ENCODE measurements around the gene TMIGD3.
A peak's percentile ranks its signal among the peaks of the same experiment; 100 is the strongest.

Gene TMIGD3

GRCh38 chr1:111448918-111449702 lies 54.3 kb downstream of the TMIGD3 start, which contains the start of the genes ATP5PB and WDR77:
ATP5PB (plus strand) TSS chr1:111449464; CDS start chr1:111449542, 78 bp downstream.
WDR77 (minus strand) TSS chr1:111449256; CDS start chr1:111449169, 87 bp downstream.
- Histone ChIP-seq H4K8ac (ENCODE audit: low read depth, low read length) (peak within 1 kb of the TSS; percentile 96), H3K27ac (ENCODE audit: low read depth, low read length) (peak within 1 kb of the TSS; percentile 75), H3K79me2 (ENCODE audit: control insufficient read depth, insufficient read depth, low read length, poor library complexity) (peaks cover 12% of the 10 kb centered on the region), H2BK12ac (ENCODE audit: low read length) (no peak within 1 kb of the TSS), H3K14ac (ENCODE audit: low read length) (peak within 1 kb of the TSS; percentile 90), H2AK5ac (ENCODE audit: low read length) (peak within 1 kb of the TSS; percentile 69), H2BK120ac (ENCODE audit: insufficient read depth, low read length, poor library complexity) (peak within 1 kb of the TSS; percentile 34), H3K4me3 (ENCODE audit: low read depth, low read length) (peak within 1 kb of the TSS; percentile 96), H3K27me3 (ENCODE audit: insufficient read depth, low read length) (no peaks in the 10 kb centered on the region), H3K23ac (ENCODE audit: low read length) (no peak within 1 kb of the TSS), H3K4me1 (ENCODE audit: control insufficient read depth in 1 of 2, insufficient read depth in 2 of 2, low read length in 2 of 2) (peaks cover 2 to 4% of the 10 kb centered on the region in 2 experiments), H4K12ac (ENCODE audit: low read depth, low read length) (peak within 1 kb of the TSS; percentile 94), H3K4me2 (ENCODE audit: low read length) (peak within 1 kb of the TSS; percentile 86), H3K9me3 (ENCODE audit: insufficient read depth, low read depth, low read length) (no peaks in the 10 kb centered on the region), H2BK5ac (ENCODE audit: low read depth, low read length, poor library complexity) (peak within 1 kb of the TSS; percentile 58), H2AFZ (ENCODE audit: insufficient read depth, low read length, poor library complexity) (peak within 1 kb of the TSS; percentile 84), H3K18ac (ENCODE audit: low read length) (peak within 1 kb of the TSS; percentile 62), H3K79me1 (ENCODE audit: low read length) (peaks cover 9% of the 10 kb centered on the region), H4K91ac (ENCODE audit: low read depth, low read length) (peak within 1 kb of the TSS; percentile 88), H3K36me3 (ENCODE audit: control insufficient read depth in 1 of 2, insufficient read depth in 2 of 2, low read length in 2 of 2) (peaks cover 2 to 10% of the 10 kb centered on the region in 2 experiments), H3K4ac (ENCODE audit: low read depth, low read length) (peak within 1 kb of the TSS; percentile 84), H3K9ac (ENCODE audit: low read length) (peak within 1 kb of the TSS; percentile 96)
- WGBS (ENCODE audit: extremely low coverage, insufficient coverage, insufficient read length) = no CpG with 5 or more reads among the region's 54 CpGs
- peak; percentile 98 to 100 for DNase-seq

GRCh38 chr1:111448482-111448917 lies 54.9 kb downstream of the TMIGD3 start:
- H3K23ac ChIP-seq (ENCODE audit: low read length) = no peak overlapping the region
- peak overlapping the region; percentile 86 for H3K4me2 ChIP-seq (ENCODE audit: low read length)
- H4K12ac ChIP-seq (ENCODE audit: low read depth, low read length) = peak overlapping the region; percentile 13
- DNase-seq = peak in 1 of 2 donors; percentile 39
- no peak overlapping the region for H2BK120ac ChIP-seq (ENCODE audit: insufficient read depth, low read length, poor library complexity)
- H4K8ac ChIP-seq (ENCODE audit: low read depth, low read length) = peak overlapping the region; percentile 72
- peak overlapping the region; percentile 38 for H3K14ac ChIP-seq (ENCODE audit: low read length)
- H3K27me3 ChIP-seq (ENCODE audit: insufficient read depth, low read length) = no peaks in the 10 kb centered on the region
- H3K36me3 ChIP-seq (ENCODE audit: control insufficient read depth in 1 of 2, insufficient read depth in 2 of 2, low read length in 2 of 2) = peaks cover 2 to 16% of the 10 kb centered on the region in 2 experiments
- peaks cover 2 to 4% of the 10 kb centered on the region in 2 experiments for H3K4me1 ChIP-seq (ENCODE audit: control insufficient read depth in 1 of 2, insufficient read depth in 2 of 2, low read length in 2 of 2)
- H3K4ac ChIP-seq (ENCODE audit: low read depth, low read length) = peak overlapping the region; percentile 84
- H2BK12ac ChIP-seq (ENCODE audit: low read length) = no peak overlapping the region
- peaks cover 9% of the 10 kb centered on the region for H3K79me1 ChIP-seq (ENCODE audit: low read length)
- peak overlapping the region; percentile 96 for H3K4me3 ChIP-seq (ENCODE audit: low read depth, low read length)
- peak overlapping the region; percentile 53 for H4K91ac ChIP-seq (ENCODE audit: low read depth, low read length)
- H3K9ac ChIP-seq (ENCODE audit: low read length) = peak overlapping the region; percentile 92
- WGBS (ENCODE audit: extremely low coverage, insufficient coverage, insufficient read length) = no CpG with 5 or more reads among the region's 25 CpGs
- no peak overlapping the region for H2AK5ac ChIP-seq (ENCODE audit: low read length)
- no peaks in the 10 kb centered on the region for H3K9me3 ChIP-seq (ENCODE audit: insufficient read depth, low read depth, low read length)
- peak overlapping the region; percentile 62 for H2AFZ ChIP-seq (ENCODE audit: insufficient read depth, low read length, poor library complexity)
- peaks cover 12% of the 10 kb centered on the region for H3K79me2 ChIP-seq (ENCODE audit: control insufficient read depth, insufficient read depth, low read length, poor library complexity)
- peak overlapping the region; percentile 24 for H2BK5ac ChIP-seq (ENCODE audit: low read depth, low read length, poor library complexity)
- peak overlapping the region; percentile 20 for H3K18ac ChIP-seq (ENCODE audit: low read length)
- H3K27ac ChIP-seq (ENCODE audit: low read depth, low read length) = no peak overlapping the region

- H2BK5ac ChIP-seq (ENCODE audit: low read depth, low read length, poor library complexity) = no peak overlapping the region
- no peak overlapping the region for H3K27ac ChIP-seq (ENCODE audit: low read depth, low read length)
- peaks cover 9% of the 10 kb centered on the region for H3K79me1 ChIP-seq (ENCODE audit: low read length)
- no peak overlapping the region for H2AFZ ChIP-seq (ENCODE audit: insufficient read depth, low read length, poor library complexity)
- DNase-seq = no peak
- H3K27me3 ChIP-seq (ENCODE audit: insufficient read depth, low read length) = no peaks in the 10 kb centered on the region
- no peak overlapping the region for H4K8ac ChIP-seq (ENCODE audit: low read depth, low read length)
- peaks cover 12% of the 10 kb centered on the region for H3K79me2 ChIP-seq (ENCODE audit: control insufficient read depth, insufficient read depth, low read length, poor library complexity)
- H3K4me2 ChIP-seq (ENCODE audit: low read length) = no peak overlapping the region
- no peak overlapping the region for H3K14ac ChIP-seq (ENCODE audit: low read length)
- H3K4me3 ChIP-seq (ENCODE audit: low read depth, low read length) = no peak overlapping the region
- H2BK12ac ChIP-seq (ENCODE audit: low read length) = no peak overlapping the region
- no peak overlapping the region for H3K23ac ChIP-seq (ENCODE audit: low read length)
- peak overlapping the region; percentile 89 for H3K4ac ChIP-seq (ENCODE audit: low read depth, low read length)
- WGBS (ENCODE audit: extremely low coverage, insufficient coverage, insufficient read length) = no CpG with 5 or more reads among the region's 4 CpGs
- no peak overlapping the region for H2AK5ac ChIP-seq (ENCODE audit: low read length)
- peaks cover 2 to 4% of the 10 kb centered on the region in 2 experiments for H3K4me1 ChIP-seq (ENCODE audit: control insufficient read depth in 1 of 2, insufficient read depth in 2 of 2, low read length in 2 of 2)
- no peak overlapping the region for H3K18ac ChIP-seq (ENCODE audit: low read length)
- H3K9ac ChIP-seq (ENCODE audit: low read length) = no peak overlapping the region
- no peak overlapping the region for H2BK120ac ChIP-seq (ENCODE audit: insufficient read depth, low read length, poor library complexity)
- H4K12ac ChIP-seq (ENCODE audit: low read depth, low read length) = no peak overlapping the region
- H3K9me3 ChIP-seq (ENCODE audit: insufficient read depth, low read depth, low read length) = no peaks in the 10 kb centered on the region
- H4K91ac ChIP-seq (ENCODE audit: low read depth, low read length) = no peak overlapping the region
- H3K36me3 ChIP-seq (ENCODE audit: control insufficient read depth in 1 of 2, insufficient read depth in 2 of 2, low read length in 2 of 2) = peaks cover 7 to 27% of the 10 kb centered on the region in 2 experiments
These were observed 56.2 kb downstream of the TMIGD3 start for GRCh38 chr1:111446967-111447892.

GRCh38 chr1:111446546-111446945 lies 56.9 kb downstream of the TMIGD3 start:
- H3K36me3 ChIP-seq (ENCODE audit: control insufficient read depth in 1 of 2, insufficient read depth in 2 of 2, low read length in 2 of 2) = peaks cover 11 to 33% of the 10 kb centered on the region in 2 experiments
- H3K14ac ChIP-seq (ENCODE audit: low read length) = no peak overlapping the region
- peaks cover 2 to 4% of the 10 kb centered on the region in 2 experiments for H3K4me1 ChIP-seq (ENCODE audit: control insufficient read depth in 1 of 2, insufficient read depth in 2 of 2, low read length in 2 of 2)
- no peak overlapping the region for H4K91ac ChIP-seq (ENCODE audit: low read depth, low read length)
- no peaks in the 10 kb centered on the region for H3K27me3 ChIP-seq (ENCODE audit: insufficient read depth, low read length)
- no peak overlapping the region for H2BK120ac ChIP-seq (ENCODE audit: insufficient read depth, low read length, poor library complexity)
- H4K8ac ChIP-seq (ENCODE audit: low read depth, low read length) = no peak overlapping the region
- no peak overlapping the region for H3K4me2 ChIP-seq (ENCODE audit: low read length)
- H2BK5ac ChIP-seq (ENCODE audit: low read depth, low read length, poor library complexity) = no peak overlapping the region
- DNase-seq = no peak
- H3K18ac ChIP-seq (ENCODE audit: low read length) = peak overlapping the region; percentile 60
- no peak overlapping the region for H2AK5ac ChIP-seq (ENCODE audit: low read length)
- no peak overlapping the region for H3K9ac ChIP-seq (ENCODE audit: low read length)
- peaks cover 12% of the 10 kb centered on the region for H3K79me2 ChIP-seq (ENCODE audit: control insufficient read depth, insufficient read depth, low read length, poor library complexity)
- WGBS (ENCODE audit: extremely low coverage, insufficient coverage, insufficient read length) = no CpG with 5 or more reads among the region's 4 CpGs
- H3K9me3 ChIP-seq (ENCODE audit: insufficient read depth, low read depth, low read length) = no peaks in the 10 kb centered on the region
- no peak overlapping the region for H3K23ac ChIP-seq (ENCODE audit: low read length)
- H2AFZ ChIP-seq (ENCODE audit: insufficient read depth, low read length, poor library complexity) = no peak overlapping the region
- no peak overlapping the region for H3K4me3 ChIP-seq (ENCODE audit: low read depth, low read length)
- H4K12ac ChIP-seq (ENCODE audit: low read depth, low read length) = no peak overlapping the region
- H3K4ac ChIP-seq (ENCODE audit: low read depth, low read length) = peak overlapping the region; percentile 36
- H3K27ac ChIP-seq (ENCODE audit: low read depth, low read length) = no peak overlapping the region
- H2BK12ac ChIP-seq (ENCODE audit: low read length) = no peak overlapping the region
- H3K79me1 ChIP-seq (ENCODE audit: low read length) = peaks cover 9% of the 10 kb centered on the region

Measured in trophoblast cell (in vitro differentiated cells and primary cell).